ENCODE measurements around the gene TRIM52. TPM values are rescaled to one million over a fixed set of nuclear protein-coding genes. Genes with fewer than 3 reads are reported as not detected.
A peak's percentile ranks its signal among the peaks of the same experiment; 100 is the strongest.

The TRIM52 gene
- total and polyA plus RNA-seq, 9 of the 15 experiments (the other 6 are each of a cell fraction or from before 2014, with no cell fraction given), result 3.3 to 21.9 (median 13.5) TPM

DNA sequence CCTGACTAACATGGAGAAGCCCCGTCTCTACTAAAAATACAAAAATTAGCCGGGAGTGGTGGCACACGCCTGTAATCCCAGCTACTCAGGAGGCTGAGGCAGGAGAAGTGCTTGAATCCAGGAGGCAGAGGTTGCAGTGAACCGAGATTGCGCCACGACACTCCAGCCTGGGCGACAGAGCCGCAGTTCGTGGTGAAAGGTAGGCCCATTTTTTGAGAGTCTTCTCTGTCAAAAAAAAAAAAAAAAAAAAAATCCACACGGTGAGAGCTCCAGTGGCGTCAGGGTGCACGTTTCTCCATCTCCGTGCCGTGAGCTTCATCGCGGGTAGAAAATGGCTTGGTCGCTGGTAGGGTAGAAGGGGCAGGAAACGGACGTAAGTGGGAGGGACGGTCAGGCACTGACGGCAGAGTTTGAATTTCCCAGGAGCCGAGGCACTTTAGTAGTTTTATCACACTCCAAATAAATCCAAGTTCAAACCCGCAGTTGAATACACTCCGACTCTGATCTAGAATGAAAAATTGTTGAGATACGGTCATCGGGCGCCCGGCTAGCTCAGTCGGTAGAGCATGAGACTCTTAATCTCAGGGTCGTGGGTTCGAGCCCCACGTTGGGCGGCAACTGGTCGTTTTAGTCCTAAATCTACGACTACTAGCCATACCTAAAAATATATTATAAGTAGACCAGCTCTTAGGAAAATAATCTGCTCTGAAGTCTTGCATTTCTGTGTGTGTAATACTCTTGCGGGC is 53.6 kb downstream of the TRIM52 start (continued):
- TF ChIP-seq NBN (IDR thresholded peaks at IDR 0.05; ENCODE audit: low read depth) (peak; percentile 73; the same call in 1 of the 2 replicates), FOS (IDR thresholded peaks at IDR 0.05; ENCODE audit: extremely low read depth, insufficient read length) (no peak), CBX8 (IDR thresholded peaks at IDR 0.05; ENCODE audit: borderline replicate concordance, extremely low read depth, low read depth, low read length, poor library complexity, severe bottlenecking) (no peak), OTX1 (CRISPR knock-in tag; IDR thresholded peaks at IDR 0.05) (no peak), SMAD3 (CRISPR knock-in tag; conservative IDR thresholded peaks at IDR 0.05) (0 out of 2 replicates have a peak, but pooled peaks have one; percentile 18), CBFA2T3 (IDR thresholded peaks at IDR 0.05) (no peak), ASH1L (IDR thresholded peaks at IDR 0.05; ENCODE audit: borderline replicate concordance, low read depth, partially characterized antibody) (no peak), IFI16 (CRISPR knock-in tag; IDR thresholded peaks at IDR 0.05) (no peak), CEBPG (CRISPR knock-in tag; IDR thresholded peaks at IDR 0.05) (no peak), CEBPG (tag; conservative IDR thresholded peaks at IDR 0.05 in 1 of 2, IDR thresholded peaks at IDR 0.05 in 1 of 2) (peak in 1 of 2 experiments; percentile 42; a peak in 2 of 4 replicates), ZFX (CRISPR knock-in tag; IDR thresholded peaks at IDR 0.05) (peak; percentile 88), TRIM28 (IDR thresholded peaks at IDR 0.05) (0 out of 2 replicates have a peak, but pooled peaks have one; percentile 35), DMBX1 (CRISPR knock-in tag; IDR thresholded peaks at IDR 0.05; ENCODE audit: borderline replicate concordance) (0 out of 2 replicates have a peak, but pooled peaks have one; percentile 35), CCNT2 (IDR thresholded peaks at IDR 0.05; ENCODE audit: borderline replicate concordance, extremely low read depth, insufficient read length, low read depth, low read length) (no peak), DDX20 (tag; IDR thresholded peaks at IDR 0.05; ENCODE audit: low read depth) (no peak), ZKSCAN1 (IDR thresholded peaks at IDR 0.05; ENCODE audit: low read depth, low read length) (peak; percentile 76; the same call in 1 of the 2 replicates), ZNF699 (CRISPR knock-in tag; IDR thresholded peaks at IDR 0.05; ENCODE audit: insufficient replicate concordance) (no peak), ZFPM2 (CRISPR knock-in tag; IDR thresholded peaks at IDR 0.05) (no peak), ZNF239 (CRISPR knock-in tag; IDR thresholded peaks at IDR 0.05) (no peak)
- TF ChIP-seq, protein P1, sequence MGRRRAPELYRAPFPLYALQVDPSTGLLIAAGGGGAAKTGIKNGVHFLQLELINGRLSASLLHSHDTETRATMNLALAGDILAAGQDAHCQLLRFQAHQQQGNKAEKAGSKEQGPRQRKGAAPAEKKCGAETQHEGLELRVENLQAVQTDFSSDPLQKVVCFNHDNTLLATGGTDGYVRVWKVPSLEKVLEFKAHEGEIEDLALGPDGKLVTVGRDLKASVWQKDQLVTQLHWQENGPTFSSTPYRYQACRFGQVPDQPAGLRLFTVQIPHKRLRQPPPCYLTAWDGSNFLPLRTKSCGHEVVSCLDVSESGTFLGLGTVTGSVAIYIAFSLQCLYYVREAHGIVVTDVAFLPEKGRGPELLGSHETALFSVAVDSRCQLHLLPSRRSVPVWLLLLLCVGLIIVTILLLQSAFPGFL (CRISPR knock-in tag; IDR thresholded peaks at IDR 0.05), result no peak
- TF ChIP-seq, protein P2, sequence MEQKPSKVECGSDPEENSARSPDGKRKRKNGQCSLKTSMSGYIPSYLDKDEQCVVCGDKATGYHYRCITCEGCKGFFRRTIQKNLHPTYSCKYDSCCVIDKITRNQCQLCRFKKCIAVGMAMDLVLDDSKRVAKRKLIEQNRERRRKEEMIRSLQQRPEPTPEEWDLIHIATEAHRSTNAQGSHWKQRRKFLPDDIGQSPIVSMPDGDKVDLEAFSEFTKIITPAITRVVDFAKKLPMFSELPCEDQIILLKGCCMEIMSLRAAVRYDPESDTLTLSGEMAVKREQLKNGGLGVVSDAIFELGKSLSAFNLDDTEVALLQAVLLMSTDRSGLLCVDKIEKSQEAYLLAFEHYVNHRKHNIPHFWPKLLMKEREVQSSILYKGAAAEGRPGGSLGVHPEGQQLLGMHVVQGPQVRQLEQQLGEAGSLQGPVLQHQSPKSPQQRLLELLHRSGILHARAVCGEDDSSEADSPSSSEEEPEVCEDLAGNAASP (IDR thresholded peaks at IDR 0.05), result no peak
- TF ChIP-seq, protein P3, sequence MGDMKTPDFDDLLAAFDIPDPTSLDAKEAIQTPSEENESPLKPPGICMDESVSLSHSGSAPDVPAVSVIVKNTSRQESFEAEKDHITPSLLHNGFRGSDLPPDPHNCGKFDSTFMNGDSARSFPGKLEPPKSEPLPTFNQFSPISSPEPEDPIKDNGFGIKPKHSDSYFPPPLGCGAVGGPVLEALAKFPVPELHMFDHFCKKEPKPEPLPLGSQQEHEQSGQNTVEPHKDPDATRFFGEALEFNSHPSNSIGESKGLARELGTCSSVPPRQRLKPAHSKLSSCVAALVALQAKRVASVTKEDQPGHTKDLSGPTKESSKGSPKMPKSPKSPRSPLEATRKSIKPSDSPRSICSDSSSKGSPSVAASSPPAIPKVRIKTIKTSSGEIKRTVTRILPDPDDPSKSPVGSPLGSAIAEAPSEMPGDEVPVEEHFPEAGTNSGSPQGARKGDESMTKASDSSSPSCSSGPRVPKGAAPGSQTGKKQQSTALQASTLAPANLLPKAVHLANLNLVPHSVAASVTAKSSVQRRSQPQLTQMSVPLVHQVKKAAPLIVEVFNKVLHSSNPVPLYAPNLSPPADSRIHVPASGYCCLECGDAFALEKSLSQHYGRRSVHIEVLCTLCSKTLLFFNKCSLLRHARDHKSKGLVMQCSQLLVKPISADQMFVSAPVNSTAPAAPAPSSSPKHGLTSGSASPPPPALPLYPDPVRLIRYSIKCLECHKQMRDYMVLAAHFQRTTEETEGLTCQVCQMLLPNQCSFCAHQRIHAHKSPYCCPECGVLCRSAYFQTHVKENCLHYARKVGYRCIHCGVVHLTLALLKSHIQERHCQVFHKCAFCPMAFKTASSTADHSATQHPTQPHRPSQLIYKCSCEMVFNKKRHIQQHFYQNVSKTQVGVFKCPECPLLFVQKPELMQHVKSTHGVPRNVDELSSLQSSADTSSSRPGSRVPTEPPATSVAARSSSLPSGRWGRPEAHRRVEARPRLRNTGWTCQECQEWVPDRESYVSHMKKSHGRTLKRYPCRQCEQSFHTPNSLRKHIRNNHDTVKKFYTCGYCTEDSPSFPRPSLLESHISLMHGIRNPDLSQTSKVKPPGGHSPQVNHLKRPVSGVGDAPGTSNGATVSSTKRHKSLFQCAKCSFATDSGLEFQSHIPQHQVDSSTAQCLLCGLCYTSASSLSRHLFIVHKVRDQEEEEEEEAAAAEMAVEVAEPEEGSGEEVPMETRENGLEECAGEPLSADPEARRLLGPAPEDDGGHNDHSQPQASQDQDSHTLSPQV (IDR thresholded peaks at IDR 0.05), result peak; percentile 94
